A549 (cell line): ENCODE measurements around the gene KIAA0930. TPM values are rescaled to one million over a fixed set of nuclear protein-coding genes. Genes with fewer than 3 reads are reported as not detected.

Source experiments
- ATAC-seq, 2 experiments: fragments of 200-7000 bp in 1 of 2; fragments of >200 bp in 1 of 2; cut with Nextera tagmentation in 1 of 2; cut with Tn5 transposase in 1 of 2; 3 replicates each; pipeline versions ENCODE4 v1.8.0 to v1.9.1; 2018 to 2020; ENCODE audit warnings: mild to moderate bottlenecking in 1 of 2, moderate library complexity in 1 of 2
- CTCF ChIA-PET: fragments of 300-600 bp; sonication (Branson Sonifier 250); formaldehyde crosslinking; extraction: SDS; loops from one replicate; lab custom pipeline; 2021; ENCODE audit warnings: antibody characterized with exemption, inconsistent platforms; lab: Yijun Ruan, JAX
- POLR2A ChIA-PET: fragments of 350-600 bp; formaldehyde crosslinking; extraction: SDS; loops from one replicate; lab custom pipeline; 2021; ENCODE audit warnings: antibody characterized with exemption, inconsistent platforms; lab: Yijun Ruan, JAX
- DNase-seq, 2 experiments: peaks; one replicate each; pipeline versions ENCODE4 v3.0.0 to v3.0.0-alpha.2; 2011 to 2016; ENCODE audit warnings: low read depth in 1 of 2, low spot score in 1 of 2
- FAIRE-seq: peaks from 2 replicates; lab custom pipeline; 2011; peaks lifted over from hg19 to GRCh38; lab: Jason Lieb, UNC
- H3K27ac ChIP-seq, 2 experiments: fragments of >200 bp; sonication (Bioruptor Twin); formaldehyde crosslinking; 3 replicates each; pipeline ENCODE4 v1.5.1; 2016 to 2017
- H3K4me1 ChIP-seq: fragments of >200 bp; sonication (Bioruptor Twin); formaldehyde crosslinking; 3 replicates; pipeline ENCODE4 v1.6.1; 2016
- H3K4me2 ChIP-seq: fragments of >200 bp; sonication (Bioruptor Twin); formaldehyde crosslinking; 3 replicates; pipeline ENCODE4 v1.6.1; 2016
- H3K4me3 ChIP-seq: fragments of >200 bp; sonication (Bioruptor Twin); formaldehyde crosslinking; 3 replicates; pipeline ENCODE4 v1.5.1; 2016
- H3K9me3 ChIP-seq: fragments of >200 bp; sonication (Bioruptor Twin); formaldehyde crosslinking; 3 replicates; pipeline ENCODE4 v1.6.1; 2016
- CBX8 ChIP-seq: fragments of 200-600 bp; sonication (generic); IDR thresholded peaks from 2 replicates; pipeline ENCODE4 v1.6.1; 2016
- CEBPB ChIP-seq, 2 experiments: fragments of >200 bp in 1 of 2; sonication (Bioruptor Twin) in 1 of 2; formaldehyde crosslinking in 1 of 2; IDR thresholded peaks; 2 replicates each; pipeline ENCODE4 v1.6.1; 2012 to 2016
- CHD2 ChIP-seq: fragments of 150-350 bp; IDR thresholded peaks from 2 replicates; pipeline ENCODE4 v1.6.1; 2014; ENCODE audit warnings: low read length; ENCODE audit not compliant: partially characterized antibody
- CHD4 ChIP-seq: fragments of 200-600 bp; sonication (generic); IDR thresholded peaks from 2 replicates; pipeline ENCODE4 v1.6.1; 2016; ENCODE audit warnings: antibody characterized with exemption, mild to moderate bottlenecking, borderline replicate concordance
- EHF ChIP-seq: fragments of 250-450 bp; sonication (Bioruptor Pico); IDR thresholded peaks from 2 replicates; pipeline ENCODE4 v1.5.0; 2020; ENCODE audit warnings: mild to moderate bottlenecking
- ESRRA ChIP-seq: fragments of 150-350 bp; IDR thresholded peaks from 2 replicates; pipeline ENCODE4 v1.6.1; 2014; ENCODE audit warnings: mild to moderate bottlenecking, low read length, borderline replicate concordance
- HDAC2 ChIP-seq: fragments of 200-600 bp; sonication (generic); IDR thresholded peaks from 2 replicates; pipeline ENCODE4 v1.6.1; 2016
- HES2 ChIP-seq: fragments of >200 bp; sonication (Bioruptor Twin); formaldehyde crosslinking; IDR thresholded peaks from 2 replicates; pipeline ENCODE4 v1.6.1; 2016
- HEYL ChIP-seq: fragments of 250-450 bp; sonication (Bioruptor Pico); IDR thresholded peaks from 2 replicates; pipeline ENCODE4 v1.8.0; 2021; ENCODE audit warnings: mild to moderate bottlenecking, moderate library complexity
- HOXB13 ChIP-seq: fragments of 250-450 bp; sonication (Bioruptor Pico); IDR thresholded peaks from 2 replicates; pipeline ENCODE4 v1.5.0; 2020; ENCODE audit warnings: low read depth, mild to moderate bottlenecking, moderate library complexity
- JUNB ChIP-seq: fragments of >200 bp; sonication (Bioruptor Twin); formaldehyde crosslinking; IDR thresholded peaks from 2 replicates; pipeline ENCODE4 v1.6.1; 2016
- MAFK ChIP-seq: fragments of 450-650 bp; IDR thresholded peaks from 2 replicates; pipeline ENCODE4 v1.6.1; 2014; ENCODE audit not compliant: partially characterized antibody
- MAX ChIP-seq: IDR thresholded peaks from 2 replicates; pipeline ENCODE4 v1.6.1; 2012
- MAZ ChIP-seq: fragments of 150-350 bp; IDR thresholded peaks from 2 replicates; pipeline ENCODE4 v1.6.1; 2014; ENCODE audit warnings: antibody characterized with exemption, low read depth, low read length, borderline replicate concordance
- MYC ChIP-seq: IDR thresholded peaks from 2 replicates; pipeline ENCODE4 v1.6.1; 2012; ENCODE audit warnings: mild to moderate bottlenecking, inconsistent platforms, low read length, improper control_type of control experiment, borderline replicate concordance
- PHF8 ChIP-seq: fragments of 200-600 bp; sonication (generic); IDR thresholded peaks from 2 replicates; pipeline ENCODE4 v1.6.1; 2016; ENCODE audit warnings: low read depth, mild to moderate bottlenecking, antibody characterized with exemption, moderate library complexity, borderline replicate concordance
- POLR2A ChIP-seq: IDR thresholded peaks from 2 replicates; pipeline ENCODE4 v1.6.1; 2012; ENCODE audit warnings: mild to moderate bottlenecking, low read length
- POLR2AphosphoS2 ChIP-seq: conservative IDR thresholded peaks from 2 replicates; pipeline ENCODE4 v1.6.1; 2012; ENCODE audit warnings: low read length, improper control_type of control experiment, inconsistent platforms
- RAD21 ChIP-seq, 2 experiments: fragments of >200 bp in 1 of 2; sonication (Bioruptor Twin) in 1 of 2; formaldehyde crosslinking in 1 of 2; IDR thresholded peaks in 1 of 2; conservative IDR thresholded peaks in 1 of 2; 2 replicates in 1 of 2; 3 replicates in 1 of 2; pipeline ENCODE4 v1.6.1; 2012 to 2018; ENCODE audit warnings: inconsistent platforms in 1 of 2
- RARB ChIP-seq: fragments of 250-450 bp; sonication (Bioruptor Pico); IDR thresholded peaks from 2 replicates; pipeline ENCODE4 v1.8.0; 2021; ENCODE audit warnings: mild to moderate bottlenecking, moderate library complexity
- RNF2 ChIP-seq: fragments of 200-600 bp; sonication (generic); IDR thresholded peaks from 2 replicates; pipeline ENCODE4 v1.6.1; 2016; ENCODE audit warnings: low read depth, mild to moderate bottlenecking, antibody characterized with exemption, moderate library complexity, borderline replicate concordance
- SREBF2 ChIP-seq: fragments of 450-650 bp; IDR thresholded peaks from 2 replicates; pipeline ENCODE4 v1.6.1; 2014; ENCODE audit warnings: mild to moderate bottlenecking, moderate library complexity
- TFCP2L1 ChIP-seq: fragments of 250-450 bp; sonication (Bioruptor Pico); IDR thresholded peaks from 2 replicates; pipeline ENCODE4 v1.5.0; 2021; ENCODE audit warnings: mild to moderate bottlenecking
- TP53 ChIP-seq: fragments of 250-450 bp; sonication (Bioruptor Pico); IDR thresholded peaks from 2 replicates; pipeline ENCODE4 v1.5.0; 2021; ENCODE audit warnings: mild to moderate bottlenecking, moderate library complexity
- USF2 ChIP-seq: fragments of 450-650 bp; IDR thresholded peaks from 2 replicates; pipeline ENCODE4 v1.6.1; 2014; ENCODE audit warnings: antibody characterized with exemption
- ZC3H11A ChIP-seq: fragments of 450-650 bp; IDR thresholded peaks from 2 replicates; pipeline ENCODE4 v1.6.1; 2014; ENCODE audit warnings: antibody characterized with exemption, mild to moderate bottlenecking
- ZSCAN20 ChIP-seq: fragments of 250-450 bp; sonication (Bioruptor Pico); IDR thresholded peaks from 2 replicates; pipeline ENCODE4 v1.8.0; 2022; ENCODE audit warnings: mild to moderate bottlenecking, moderate library complexity
- WGBS: methylation state at CpG from one replicate; pipeline ENCODE4 v1.1.6; 2017; ENCODE audit errors: missing lambda C conversion rate; 5-methylcytosine and 5-hydroxymethylcytosine counted together
- polyA plus RNA-seq, 4 experiments: library from polyadenylated mRNA; depleted of rRNA in 3 of 4; stranded (reverse); fragments of >200 nt; fragmentation: RNase III in 1 of 4; extraction: RNeasy Plus Mini Kit Qiagen cat#74134 plus additional on column Dnase treatment in 1 of 4; gene quantifications; 2 replicates in 3 of 4; 3 replicates in 1 of 4; pipeline ENCODE4 v1.2.3, GENCODE V29; 2011 to 2017
- TF ChIP-seq, protein P1 (sequence below): IDR thresholded peaks from 2 replicates; pipeline ENCODE4 v1.6.1; 2012
- TF ChIP-seq, protein P2 (sequence below): fragments of 250-450 bp; sonication (Bioruptor Pico); IDR thresholded peaks from 2 replicates; pipeline ENCODE4 v1.5.0; 2021; ENCODE audit warnings: mild to moderate bottlenecking, moderate library complexity, borderline replicate concordance
- TF ChIP-seq, protein P3 (sequence below): IDR thresholded peaks from 2 replicates; pipeline ENCODE4 v1.6.1; 2012; ENCODE audit warnings: low read depth, borderline replicate concordance

Gene KIAA0930
- polyA plus RNA-seq, 2 of the 4 experiments (the other 2 are of a cell fraction): 47.7 to 60.0 TPM

- Histone ChIP-seq H3K27ac (no peak overlapping the region), H3K9me3 (no peaks in the 10 kb centered on the region), H3K4me1 (no peaks in the 10 kb centered on the region), H3K4me2 (no peak overlapping the region), H3K4me3 (no peak overlapping the region)
- DNase-seq: no peak
- TF ChIP-seq EHF (CRISPR knock-in tag) (no peak), HES2 (no peak), RNF2 (no peak), HDAC2 (no peak), ZSCAN20 (CRISPR knock-in tag) (no peak), MAX (no peak), MYC (no peak), JUNB (no peak), SREBF2 (no peak), TP53 (no peak), CBX8 (no peak), CHD4 (no peak), PHF8 (no peak), MAFK (no peak), MAZ (no peak)
- TF ChIP-seq, protein P1, sequence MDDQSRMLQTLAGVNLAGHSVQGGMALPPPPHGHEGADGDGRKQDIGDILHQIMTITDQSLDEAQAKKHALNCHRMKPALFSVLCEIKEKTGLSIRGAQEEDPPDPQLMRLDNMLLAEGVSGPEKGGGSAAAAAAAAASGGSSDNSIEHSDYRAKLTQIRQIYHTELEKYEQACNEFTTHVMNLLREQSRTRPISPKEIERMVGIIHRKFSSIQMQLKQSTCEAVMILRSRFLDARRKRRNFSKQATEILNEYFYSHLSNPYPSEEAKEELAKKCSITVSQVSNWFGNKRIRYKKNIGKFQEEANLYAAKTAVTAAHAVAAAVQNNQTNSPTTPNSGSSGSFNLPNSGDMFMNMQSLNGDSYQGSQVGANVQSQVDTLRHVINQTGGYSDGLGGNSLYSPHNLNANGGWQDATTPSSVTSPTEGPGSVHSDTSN: no peak
- no peak for ATAC-seq
- ChIA-PET POLR2A (no interaction called here), CTCF (no interaction called here)
- 93% methylated on average over 8 of the region's 9 CpGs for WGBS
- FAIRE-seq: no peak
Observed at GRCh38 chr22:45179276-45180049, 61.2 kb downstream of the KIAA0930 start.

- ATAC-seq (no peak), FAIRE-seq (no peak), DNase-seq (no peak)
- ChIA-PET CTCF (interaction anchor here (1.4 kb wide), 1 partner anchor 95 kb away, joined by 4 read pairs; no protein-coding TSS in a partner anchor), POLR2A (no interaction called here)
- Histone ChIP-seq H3K4me1 (no peaks in the 10 kb centered on the region), H3K4me2 (no peak overlapping the region), H3K27ac (no peak overlapping the region), H3K9me3 (no peaks in the 10 kb centered on the region), H3K4me3 (no peak overlapping the region)
- WGBS: 88% methylated on average over 7 of the region's 7 CpGs
- TF ChIP-seq MAX: no peak
- no peak for TF ChIP-seq USF2
- TF ChIP-seq RARB: no peak
- TF ChIP-seq ZC3H11A: no peak
- TF ChIP-seq ZSCAN20 (CRISPR knock-in tag): no peak
- TF ChIP-seq JUNB: no peak
- TF ChIP-seq HOXB13 (CRISPR knock-in tag): no peak
- TF ChIP-seq POLR2AphosphoS2: no peak
- TF ChIP-seq CEBPB (IDR thresholded peaks at IDR 0.05): no peak
- no peak for TF ChIP-seq HEYL (CRISPR knock-in tag)
- TF ChIP-seq CHD2: no peak
- no peak for TF ChIP-seq RAD21 (conservative IDR thresholded peaks at IDR 0.05 in 1 of 2, IDR thresholded peaks at IDR 0.05 in 1 of 2)
- no peak for TF ChIP-seq POLR2A
- TF ChIP-seq PHF8: no peak
- TF ChIP-seq, protein P2, sequence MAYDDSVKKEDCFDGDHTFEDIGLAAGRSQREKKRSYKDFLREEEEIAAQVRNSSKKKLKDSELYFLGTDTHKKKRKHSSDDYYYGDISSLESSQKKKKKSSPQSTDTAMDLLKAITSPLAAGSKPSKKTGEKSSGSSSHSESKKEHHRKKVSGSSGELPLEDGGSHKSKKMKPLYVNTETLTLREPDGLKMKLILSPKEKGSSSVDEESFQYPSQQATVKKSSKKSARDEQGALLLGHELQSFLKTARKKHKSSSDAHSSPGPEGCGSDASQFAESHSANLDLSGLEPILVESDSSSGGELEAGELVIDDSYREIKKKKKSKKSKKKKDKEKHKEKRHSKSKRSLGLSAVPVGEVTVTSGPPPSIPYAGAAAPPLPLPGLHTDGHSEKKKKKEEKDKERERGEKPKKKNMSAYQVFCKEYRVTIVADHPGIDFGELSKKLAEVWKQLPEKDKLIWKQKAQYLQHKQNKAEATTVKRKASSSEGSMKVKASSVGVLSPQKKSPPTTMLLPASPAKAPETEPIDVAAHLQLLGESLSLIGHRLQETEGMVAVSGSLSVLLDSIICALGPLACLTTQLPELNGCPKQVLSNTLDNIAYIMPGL (CRISPR knock-in tag): no peak
- TF ChIP-seq TFCP2L1 (CRISPR knock-in tag): no peak
- no peak for TF ChIP-seq ESRRA
- TF ChIP-seq, protein P3, sequence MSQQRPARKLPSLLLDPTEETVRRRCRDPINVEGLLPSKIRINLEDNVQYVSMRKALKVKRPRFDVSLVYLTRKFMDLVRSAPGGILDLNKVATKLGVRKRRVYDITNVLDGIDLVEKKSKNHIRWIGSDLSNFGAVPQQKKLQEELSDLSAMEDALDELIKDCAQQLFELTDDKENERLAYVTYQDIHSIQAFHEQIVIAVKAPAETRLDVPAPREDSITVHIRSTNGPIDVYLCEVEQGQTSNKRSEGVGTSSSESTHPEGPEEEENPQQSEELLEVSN: no peak
Observed at GRCh38 chr22:45172881-45173585, 67.7 kb downstream of the KIAA0930 start.
